GM23338 (cell line): Measurements from ENCODE around the gene VDAC1. TPM values are rescaled to one million over a fixed set of nuclear protein-coding genes. Genes with fewer than 3 reads are reported as not detected.

ENCODE experiments used
- ATAC-seq: fragments of 200-7000 bp; cut with Tn5 transposase; 3 replicates; pipeline ENCODE4 v1.9.1; 2020
- DNase-seq: peaks from one replicate; pipeline ENCODE4 v3.0.0-alpha.2; 2015; ENCODE audit warnings: low spot score
- H2AFZ ChIP-seq: fragments of 200-600 bp; sonication (generic); 2 replicates; pipeline ENCODE4 v1.8.0; 2016; ENCODE audit warnings: antibody characterized with exemption, mild to moderate bottlenecking, moderate library complexity
- H3F3A ChIP-seq: fragments of 200-600 bp; sonication (generic); replicated peaks from 2 replicates; pipeline ENCODE4 v1.8.0; 2017; ENCODE audit warnings: antibody characterized with exemption, mixed run types, low read depth
- H3K27ac ChIP-seq: fragments of 200-600 bp; sonication (generic); 2 replicates; pipeline ENCODE4 v1.6.1; 2016; ENCODE audit warnings: low read depth
- H3K27me3 ChIP-seq: fragments of 200-600 bp; sonication (generic); 2 replicates; pipeline ENCODE4 v1.8.0; 2016; ENCODE audit warnings: mild to moderate bottlenecking, mixed run types, moderate library complexity; ENCODE audit not compliant: insufficient read depth
- H3K36me3 ChIP-seq: fragments of 200-600 bp; sonication (generic); 2 replicates; pipeline ENCODE4 v1.8.0; 2016; ENCODE audit warnings: mild to moderate bottlenecking; ENCODE audit not compliant: insufficient read depth
- H3K4me1 ChIP-seq: fragments of 200-600 bp; sonication (generic); 2 replicates; pipeline ENCODE4 v1.8.0; 2016; ENCODE audit warnings: mild to moderate bottlenecking, moderate library complexity; ENCODE audit not compliant: insufficient read depth
- H3K4me2 ChIP-seq: fragments of 200-600 bp; sonication (generic); 2 replicates; pipeline ENCODE4 v1.7.1; 2017; ENCODE audit warnings: mixed run types
- H3K4me3 ChIP-seq: fragments of 200-600 bp; sonication (generic); 2 replicates; pipeline ENCODE4 v1.6.1; 2016; ENCODE audit warnings: mixed run types
- H3K79me2 ChIP-seq: fragments of 200-600 bp; sonication (generic); replicated peaks from 2 replicates; pipeline ENCODE4 v1.8.0; 2017; ENCODE audit warnings: mild to moderate bottlenecking; ENCODE audit not compliant: insufficient read depth
- H3K9me2 ChIP-seq: fragments of 200-600 bp; sonication (generic); 2 replicates; pipeline ENCODE4 v1.8.0; 2017; ENCODE audit not compliant: insufficient read depth
- H4K20me1 ChIP-seq: fragments of 200-600 bp; sonication (generic); replicated peaks from 2 replicates; pipeline ENCODE4 v1.8.0; 2017; ENCODE audit warnings: mild to moderate bottlenecking; ENCODE audit not compliant: insufficient read depth
- H3K27ac Mint-ChIP-seq: 2 replicates; pipeline ENCODE4 v1.8.0; 2020; ENCODE audit warnings: inconsistent platforms, mild to moderate bottlenecking, moderate library complexity, mixed read lengths
- H3K27me3 Mint-ChIP-seq: 3 replicates; pipeline ENCODE4 v1.8.0; 2022; ENCODE audit warnings: low read depth, mild to moderate bottlenecking, moderate library complexity, mixed read lengths, inconsistent platforms; ENCODE audit not compliant: insufficient read depth, poor library complexity
- H3K36me3 Mint-ChIP-seq: 3 replicates; pipeline ENCODE4 v1.8.0; 2021; ENCODE audit warnings: low read depth, mild to moderate bottlenecking, inconsistent platforms, moderate library complexity, mixed read lengths
- H3K4me1 Mint-ChIP-seq: 3 replicates; pipeline ENCODE4 v1.8.0; 2020; ENCODE audit warnings: mild to moderate bottlenecking, inconsistent platforms, mixed read lengths
- H3K4me3 Mint-ChIP-seq: 3 replicates; pipeline ENCODE4 v1.8.0; 2021; ENCODE audit warnings: moderate library complexity, mild to moderate bottlenecking, inconsistent platforms, mixed read lengths
- H3K9me3 Mint-ChIP-seq: 3 replicates; pipeline ENCODE4 v1.8.0; 2020; ENCODE audit warnings: moderate library complexity, mild to moderate bottlenecking, inconsistent platforms, mixed read lengths
- CREB1 ChIP-seq: fragments of 250-450 bp; sonication (Bioruptor Pico); IDR thresholded peaks from 2 replicates; pipeline ENCODE4 v1.5.0; 2020; ENCODE audit warnings: low read depth, mild to moderate bottlenecking, moderate library complexity
- CTCF ChIP-seq, 2 experiments: fragments of 200-600 bp in 1 of 2; sonication (generic) in 1 of 2; conservative IDR thresholded peaks; 2 replicates each; pipeline versions ENCODE4 v1.5.1 to v1.6.1; 2016 to 2017; ENCODE audit warnings: antibody characterized with exemption in 2 of 2, low read depth in 2 of 2, mild to moderate bottlenecking in 2 of 2, moderate library complexity in 1 of 2
- ETS1 ChIP-seq: IDR thresholded peaks from 2 replicates; pipeline ENCODE4 v1.6.1; 2016; ENCODE audit warnings: antibody characterized with exemption
- EZH2 ChIP-seq: fragments of 200-600 bp; sonication (generic); IDR thresholded peaks from one replicate; pipeline ENCODE4 v1.8.0; 2017; ENCODE audit warnings: antibody characterized with exemption, mild to moderate bottlenecking, low read depth; ENCODE audit not compliant: unreplicated experiment
- EZH2phosphoT487 ChIP-seq: fragments of 200-600 bp; sonication (generic); IDR thresholded peaks from one replicate; pipeline ENCODE4 v1.8.1; 2018; ENCODE audit warnings: antibody characterized with exemption; ENCODE audit not compliant: unreplicated experiment
- JUNB ChIP-seq: IDR thresholded peaks from one replicate; pipeline ENCODE4 v1.6.1; 2016; ENCODE audit warnings: antibody characterized with exemption; ENCODE audit not compliant: unreplicated experiment
- NANOG ChIP-seq: IDR thresholded peaks from 2 replicates; pipeline ENCODE4 v1.6.1; 2016; ENCODE audit warnings: antibody characterized with exemption, borderline replicate concordance
- POLR2AphosphoS5 ChIP-seq: IDR thresholded peaks from 2 replicates; pipeline ENCODE4 v1.6.1; 2016; ENCODE audit warnings: antibody characterized with exemption, low read depth
- REST ChIP-seq: IDR thresholded peaks from one replicate; pipeline ENCODE4 v1.6.1; 2018; ENCODE audit warnings: antibody characterized with exemption; ENCODE audit not compliant: unreplicated experiment
- STAT1 ChIP-seq: IDR thresholded peaks from one replicate; pipeline ENCODE4 v1.6.1; 2016; ENCODE audit warnings: antibody characterized with exemption; ENCODE audit not compliant: unreplicated experiment
- ZNF114 ChIP-seq: fragments of 250-450 bp; sonication (Bioruptor Pico); IDR thresholded peaks from 2 replicates; pipeline ENCODE4 v1.5.0; 2020; ENCODE audit warnings: mild to moderate bottlenecking, moderate library complexity
- ZNF331 ChIP-seq: fragments of 250-450 bp; sonication (Bioruptor Pico); IDR thresholded peaks from 2 replicates; pipeline ENCODE4 v1.5.0; 2020; ENCODE audit warnings: low read depth, mild to moderate bottlenecking, moderate library complexity
- ZNF462 ChIP-seq: fragments of 250-450 bp; sonication (Bioruptor Pico); IDR thresholded peaks from 2 replicates; pipeline ENCODE4 v1.5.0; 2020; ENCODE audit warnings: mild to moderate bottlenecking, moderate library complexity
- polyA plus RNA-seq: library from polyadenylated mRNA; unstranded; fragments of >200 nt; fragmentation: Nextera tagmentation; extraction: Ambion mirVana; gene quantifications from 2 replicates; pipeline ENCODE4 v1.2.1, GENCODE V29; 2016
- total RNA-seq: library from RNA; depleted of rRNA; stranded (reverse); fragments of >200 nt; shearing (Covaris generic); gene quantifications from 2 replicates; pipeline ENCODE4 v1.2.3, GENCODE V29; 2014

Gene VDAC1
- total and polyA plus RNA-seq, 2 experiments from 2014 or later = 300 to 329 TPM

DNA sequence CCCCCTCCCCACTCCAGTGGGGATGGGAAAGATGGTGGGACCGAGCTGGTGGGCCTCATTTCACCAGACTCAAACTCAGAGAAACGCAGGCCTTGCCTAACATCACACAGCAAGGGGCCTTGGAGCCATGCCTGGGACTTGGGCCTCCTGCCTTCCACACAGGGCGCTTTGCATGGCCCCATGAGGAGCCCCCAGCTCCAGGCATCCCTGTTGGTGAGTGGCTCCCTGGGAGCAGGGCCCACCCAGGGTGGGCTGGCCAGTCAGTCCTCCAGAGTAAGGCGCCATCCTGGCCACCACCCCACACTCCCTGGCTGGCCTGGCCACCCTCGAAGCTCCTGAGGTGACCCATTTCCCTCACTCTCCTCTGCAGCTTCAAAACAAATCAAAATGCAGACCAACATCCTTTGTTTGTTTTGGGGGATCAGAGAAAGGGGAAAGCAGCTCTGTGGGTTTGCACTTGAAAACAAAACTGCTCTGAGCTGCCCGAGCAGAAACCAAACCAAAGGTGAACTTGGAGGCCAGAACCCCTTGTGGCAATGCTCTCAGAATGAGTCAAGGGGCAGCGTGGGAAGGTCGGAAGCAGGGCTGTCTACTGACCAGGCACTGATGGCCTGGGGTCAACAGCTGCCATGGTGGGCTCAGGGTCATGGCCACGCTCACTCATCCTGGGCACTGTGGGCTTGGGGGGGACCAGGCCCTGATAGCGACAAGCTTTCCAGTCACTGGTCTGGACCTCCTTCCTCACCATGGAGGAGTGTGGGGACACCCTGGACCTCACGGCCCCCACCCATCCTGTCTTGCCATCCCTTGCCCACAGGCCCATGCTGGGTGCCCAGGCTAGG, 37.0 kb upstream of the VDAC1 start:
- Histone ChIP-seq H3K4me2 (no peak overlapping the region), H3K9me2 (no peaks in the 10 kb centered on the region), H3K4me3 (no peak overlapping the region), H3K27ac (no peak overlapping the region), H3K27me3 (no peaks in the 10 kb centered on the region), H3K4me1 (peaks cover 7% of the 10 kb centered on the region), H4K20me1 (no peaks in the 10 kb centered on the region), H2AFZ (no peak overlapping the region; the same call in 1 of the 2 replicates), H3K36me3 (no peaks in the 10 kb centered on the region), H3K79me2 (no peaks in the 10 kb centered on the region), H3F3A (no peaks in the 10 kb centered on the region)
- Mint-ChIP-seq H3K27me3 (peaks cover 16% of the 10 kb centered on the region), H3K4me3 (no peak overlapping the region), H3K27ac (no peak overlapping the region), H3K9me3 (peaks cover 2% of the 10 kb centered on the region; the same call in 2 of the 3 replicates), H3K36me3 (no peaks in the 10 kb centered on the region), H3K4me1 (peaks cover 6% of the 10 kb centered on the region)
- no peak for TF ChIP-seq ZNF462 (CRISPR knock-in tag)
- TF ChIP-seq REST = no peak
- no peak for TF ChIP-seq ETS1
- TF ChIP-seq EZH2phosphoT487 = no peak
- TF ChIP-seq POLR2AphosphoS5 = no peak
- TF ChIP-seq EZH2 = no peak
- no peak for TF ChIP-seq NANOG
- TF ChIP-seq CTCF (conservative IDR thresholded peaks at IDR 0.05; ENCODE audit: low read depth in 2 of 2) = no peak
- no peak for TF ChIP-seq STAT1
- TF ChIP-seq CREB1 = no peak
- no peak for TF ChIP-seq ZNF114 (CRISPR knock-in tag)
- TF ChIP-seq JUNB = no peak
- TF ChIP-seq ZNF331 = no peak
- DNase-seq (no peak), ATAC-seq (no peak)
